Type B pancreatic cell (in vitro differentiated cells): Measurements from ENCODE around the gene KCMF1. TPM values are rescaled to one million over a fixed set of nuclear protein-coding genes. Genes with fewer than 3 reads are reported as not detected.

Experiments
- DNase-seq: peaks from one replicate; pipeline ENCODE4 v3.0.0; 2021; ENCODE audit warnings: mixed read lengths; ENCODE audit not compliant: unreplicated experiment; ENCODE audit errors: extremely low spot score
- H3K27ac Mint-ChIP-seq: 2 replicates; pipeline ENCODE4 v1.8.0; 2021; ENCODE audit warnings: mild to moderate bottlenecking, mixed read lengths
- H3K27me3 Mint-ChIP-seq: 2 replicates; pipeline ENCODE4 v1.8.0; 2021; ENCODE audit warnings: mixed read lengths
- H3K36me3 Mint-ChIP-seq: 2 replicates; pipeline ENCODE4 v1.8.0; 2021; ENCODE audit warnings: mixed read lengths
- H3K4me1 Mint-ChIP-seq: one replicate; pipeline ENCODE4 v1.8.0; 2021; ENCODE audit warnings: mixed read lengths; ENCODE audit not compliant: unreplicated experiment
- H3K4me3 Mint-ChIP-seq: 2 replicates; pipeline ENCODE4 v1.8.0; 2021; ENCODE audit warnings: mild to moderate bottlenecking, mixed read lengths
- H3K9me3 Mint-ChIP-seq: 2 replicates; pipeline ENCODE4 v1.8.0; 2021; ENCODE audit warnings: mixed read lengths
- total RNA-seq: library from RNA; stranded (reverse); gene quantifications from 2 replicates; pipeline ENCODE4 v1.2.1, GENCODE V29; 2021; ENCODE audit warnings: low replicate concordance
- TF ChIP-seq, protein P1 (sequence below): fragments of 200-600 bp; sonication (generic); conservative IDR thresholded peaks from 2 replicates; pipeline ENCODE4 v1.5.0; 2021; ENCODE audit warnings: antibody characterized with exemption, mild to moderate bottlenecking

Gene KCMF1
- total RNA-seq, 1 donor from 2014 or later: 62.2 TPM

DNA sequence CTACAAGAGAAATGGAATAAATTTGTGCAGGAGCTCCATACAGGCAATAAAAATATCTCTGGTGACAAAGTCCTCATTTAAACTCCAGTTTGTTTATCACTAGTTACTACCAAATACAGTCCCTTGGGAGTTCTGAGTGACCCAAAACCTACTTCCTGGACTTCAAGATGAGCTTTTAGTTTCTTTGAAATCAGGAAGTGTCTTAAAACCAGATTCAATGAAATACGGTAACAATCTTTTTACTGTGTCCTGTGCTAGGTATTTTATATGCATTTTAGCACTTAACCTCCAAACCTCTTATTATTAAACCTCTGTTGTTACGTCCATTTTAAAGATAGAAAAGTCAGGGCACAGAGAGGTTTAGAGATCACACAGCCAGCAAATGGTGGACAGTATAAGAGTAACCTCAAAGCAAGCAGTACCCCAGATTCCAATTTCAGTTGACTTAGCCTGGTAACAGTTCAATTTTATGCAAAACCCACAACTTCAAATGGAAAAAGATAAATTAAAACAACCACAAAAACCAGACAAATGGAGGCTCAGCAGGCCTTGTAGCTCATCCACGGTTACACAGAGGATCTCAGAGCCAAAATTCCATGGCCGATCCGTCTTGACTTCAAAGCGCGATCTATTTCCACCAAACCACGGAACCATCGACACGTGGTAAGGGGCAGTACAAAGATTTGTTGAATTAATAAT lies 1.3 kb upstream of the KCMF1 start:
- no peaks in the 10 kb centered on the region for H3K27me3 Mint-ChIP-seq
- peak overlapping the region; percentile 93 for H3K4me3 Mint-ChIP-seq
- peaks cover 29% of the 10 kb centered on the region for H3K4me1 Mint-ChIP-seq
- H3K36me3 Mint-ChIP-seq: peaks cover 16% of the 10 kb centered on the region
- no peak for DNase-seq
- H3K27ac Mint-ChIP-seq: peak overlapping the region; percentile 95
- TF ChIP-seq, protein P1, sequence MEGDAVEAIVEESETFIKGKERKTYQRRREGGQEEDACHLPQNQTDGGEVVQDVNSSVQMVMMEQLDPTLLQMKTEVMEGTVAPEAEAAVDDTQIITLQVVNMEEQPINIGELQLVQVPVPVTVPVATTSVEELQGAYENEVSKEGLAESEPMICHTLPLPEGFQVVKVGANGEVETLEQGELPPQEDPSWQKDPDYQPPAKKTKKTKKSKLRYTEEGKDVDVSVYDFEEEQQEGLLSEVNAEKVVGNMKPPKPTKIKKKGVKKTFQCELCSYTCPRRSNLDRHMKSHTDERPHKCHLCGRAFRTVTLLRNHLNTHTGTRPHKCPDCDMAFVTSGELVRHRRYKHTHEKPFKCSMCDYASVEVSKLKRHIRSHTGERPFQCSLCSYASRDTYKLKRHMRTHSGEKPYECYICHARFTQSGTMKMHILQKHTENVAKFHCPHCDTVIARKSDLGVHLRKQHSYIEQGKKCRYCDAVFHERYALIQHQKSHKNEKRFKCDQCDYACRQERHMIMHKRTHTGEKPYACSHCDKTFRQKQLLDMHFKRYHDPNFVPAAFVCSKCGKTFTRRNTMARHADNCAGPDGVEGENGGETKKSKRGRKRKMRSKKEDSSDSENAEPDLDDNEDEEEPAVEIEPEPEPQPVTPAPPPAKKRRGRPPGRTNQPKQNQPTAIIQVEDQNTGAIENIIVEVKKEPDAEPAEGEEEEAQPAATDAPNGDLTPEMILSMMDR: no peak
- H3K9me3 Mint-ChIP-seq: no peaks in the 10 kb centered on the region

DNA sequence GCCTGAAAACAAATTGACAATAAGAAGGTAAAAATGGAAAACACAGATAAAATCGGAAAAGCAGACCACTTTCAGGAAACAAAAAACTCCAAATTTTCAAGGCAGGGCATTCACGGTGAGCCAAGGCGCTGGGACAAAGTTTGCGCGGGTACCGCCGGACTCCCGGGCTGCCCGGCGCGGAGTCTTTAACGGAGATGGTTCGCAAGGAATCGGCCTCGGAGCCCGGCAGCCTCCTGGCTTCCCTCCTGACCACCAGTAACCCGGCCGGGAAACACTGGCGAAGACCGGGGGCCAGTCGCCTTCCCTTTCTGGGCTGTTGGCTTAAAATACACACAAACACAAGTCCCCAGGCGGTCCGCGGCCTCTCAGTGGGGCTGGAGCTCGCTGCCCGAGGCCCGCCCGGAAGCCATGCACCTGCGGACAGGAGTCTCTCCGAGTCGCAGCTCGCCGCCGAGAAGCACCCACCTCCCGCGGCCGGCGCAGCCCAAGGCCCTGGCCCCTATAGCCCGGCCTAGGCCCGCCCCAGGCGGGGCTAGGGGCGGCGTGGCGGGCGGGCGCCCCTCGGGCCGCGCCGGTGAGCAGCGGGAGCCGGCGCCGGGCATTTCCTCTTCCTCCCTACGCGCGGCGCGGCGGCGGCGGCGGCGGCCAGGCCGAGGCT lies 622 bp upstream of the KCMF1 start:
- H3K4me3 Mint-ChIP-seq: peak overlapping the region; percentile 93
- peaks cover 31% of the 10 kb centered on the region for H3K4me1 Mint-ChIP-seq
- TF ChIP-seq, protein P1: no peak
- peak overlapping the region; percentile 95 for H3K27ac Mint-ChIP-seq
- peaks cover 11% of the 10 kb centered on the region for H3K36me3 Mint-ChIP-seq
- H3K9me3 Mint-ChIP-seq: no peaks in the 10 kb centered on the region
- DNase-seq: peak; percentile 78
- H3K27me3 Mint-ChIP-seq: no peaks in the 10 kb centered on the region

DNA sequence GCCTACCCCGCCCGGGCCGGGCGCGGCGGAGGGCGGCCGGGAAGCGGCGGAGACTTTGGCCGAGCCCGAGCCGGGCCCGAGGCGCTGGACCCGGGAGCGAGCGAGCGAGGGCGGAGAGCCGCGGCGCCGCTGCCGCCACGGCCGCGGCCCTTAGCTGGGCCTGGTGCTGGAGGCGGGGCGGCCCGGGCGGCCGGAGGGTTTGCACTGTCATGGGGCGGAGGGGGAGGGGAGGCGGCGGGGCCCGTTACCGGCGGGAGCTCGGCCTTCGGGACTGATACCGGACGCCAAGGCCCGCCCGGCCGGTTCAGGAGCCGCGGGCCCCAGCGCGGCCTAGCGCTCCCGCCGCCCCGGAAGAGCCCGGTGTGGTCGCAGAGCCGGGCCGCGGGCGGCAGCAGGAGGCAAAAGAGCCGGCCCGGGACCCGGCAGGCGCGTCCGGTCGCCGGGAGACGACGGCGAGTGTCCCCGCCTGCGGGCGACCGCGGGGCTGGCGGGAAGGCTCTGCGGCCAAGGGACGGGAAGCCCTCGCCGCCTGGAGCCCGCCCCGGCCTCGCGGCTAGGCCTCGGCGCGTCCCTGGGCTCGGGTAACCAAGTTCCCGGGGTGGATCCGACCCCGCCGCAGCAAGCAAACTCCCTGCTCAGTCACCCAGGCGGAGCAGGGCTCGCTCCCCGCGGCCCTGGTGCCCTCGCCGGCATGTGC lies 697 bp downstream of the KCMF1 start:
- H3K27me3 Mint-ChIP-seq: no peaks in the 10 kb centered on the region
- H3K36me3 Mint-ChIP-seq: peaks cover 12% of the 10 kb centered on the region
- peak; percentile 79 for DNase-seq
- no peaks in the 10 kb centered on the region for H3K9me3 Mint-ChIP-seq
- peak overlapping the region; percentile 93 for H3K27ac Mint-ChIP-seq
- TF ChIP-seq, protein P1: no peak
- H3K4me1 Mint-ChIP-seq: peaks cover 35% of the 10 kb centered on the region
- H3K4me3 Mint-ChIP-seq: peak overlapping the region; percentile 95

GRCh38 chr2:84972207-84972783 lies 1.3 kb downstream of the KCMF1 start:
- Mint-ChIP-seq H3K4me3 (peak overlapping the region; percentile 95), H3K36me3 (peaks cover 12% of the 10 kb centered on the region), H3K9me3 (no peaks in the 10 kb centered on the region), H3K27ac (peak overlapping the region; percentile 93), H3K27me3 (no peaks in the 10 kb centered on the region), H3K4me1 (peaks cover 32% of the 10 kb centered on the region)
- TF ChIP-seq, protein P1: no peak
- DNase-seq: no peak

- no peak for DNase-seq
- TF ChIP-seq, protein P1: no peak
- Mint-ChIP-seq H3K4me3 (peak overlapping the region; percentile 95), H3K4me1 (peaks cover 30% of the 10 kb centered on the region), H3K27me3 (no peaks in the 10 kb centered on the region), H3K9me3 (no peaks in the 10 kb centered on the region), H3K27ac (peak overlapping the region; percentile 93), H3K36me3 (peaks cover 14% of the 10 kb centered on the region)
Observed at GRCh38 chr2:84972932-84973331, 2.0 kb downstream of the KCMF1 start.
